Suprapubic skin (tissue), 4 donors: ENCODE data around the gene MOB1A. TPM values are rescaled to one million over a fixed set of nuclear protein-coding genes. Genes with fewer than 3 reads are reported as not detected.

ENCODE experiments used
- DNase-seq, 2 donors: peaks; one replicate each; pipeline ENCODE4 v3.0.0-alpha.2; 2019; ENCODE audit warnings: low spot score in 2 of 2
- H3K27ac ChIP-seq: fragments of 200-600 bp; sonication (generic); one replicate; pipeline ENCODE4 v1.5.1; 2019
- H3K27me3 ChIP-seq: fragments of 200-600 bp; sonication (generic); one replicate; pipeline ENCODE4 v1.5.1; 2019
- H3K36me3 ChIP-seq: fragments of 200-600 bp; sonication (generic); one replicate; pipeline ENCODE4 v1.5.1; 2019
- H3K4me1 ChIP-seq: fragments of 200-600 bp; sonication (generic); one replicate; pipeline ENCODE4 v1.5.1; 2019
- H3K4me3 ChIP-seq: fragments of 200-600 bp; sonication (generic); one replicate; pipeline ENCODE4 v1.5.1; 2019; ENCODE audit warnings: mild to moderate bottlenecking
- H3K9me3 ChIP-seq: fragments of 200-600 bp; sonication (generic); one replicate; pipeline ENCODE4 v1.5.1; 2019
- EP300 ChIP-seq: sonication (generic); formaldehyde crosslinking; IDR thresholded peaks from one replicate; pipeline ENCODE4 v1.6.1; 2017; ENCODE audit warnings: antibody characterized with exemption
- POLR2A ChIP-seq, 2 donors: fragments of 450-650 bp; IDR thresholded peaks; one replicate each; pipeline ENCODE4 v1.6.1; 2017; ENCODE audit warnings: antibody characterized with exemption in 2 of 2, mild to moderate bottlenecking in 2 of 2, moderate library complexity in 2 of 2
- POLR2AphosphoS5 ChIP-seq, 3 donors: sonication (generic); formaldehyde crosslinking; IDR thresholded peaks; one replicate each; pipeline ENCODE4 v1.6.1; 2017; ENCODE audit warnings: antibody characterized with exemption in 3 of 3
- WGBS: methylation state at CpG from one replicate; pipeline ENCODE4 v1.1.5; 2018; 5-methylcytosine and 5-hydroxymethylcytosine counted together
- total RNA-seq, 4 donors: library from RNA; depleted of rRNA; stranded (reverse); fragments of >200 nt; gene quantifications; one replicate each; pipeline ENCODE4 v1.1.0, GENCODE V29; 2016
- TF ChIP-seq, protein P1 (sequence below), 2 donors: fragments of 200-600 bp in 1 of 2; fragments of 450-650 bp in 1 of 2; sonication (generic) in 1 of 2; IDR thresholded peaks; one replicate each; pipeline ENCODE4 v1.5.1; 2016 to 2019; ENCODE audit warnings: antibody characterized with exemption in 2 of 2, mild to moderate bottlenecking in 1 of 2, moderate library complexity in 1 of 2

The MOB1A gene
- total RNA-seq = 10 to 100 TPM; 65.2 to 96.6 (median 79.2) TPM

DNA sequence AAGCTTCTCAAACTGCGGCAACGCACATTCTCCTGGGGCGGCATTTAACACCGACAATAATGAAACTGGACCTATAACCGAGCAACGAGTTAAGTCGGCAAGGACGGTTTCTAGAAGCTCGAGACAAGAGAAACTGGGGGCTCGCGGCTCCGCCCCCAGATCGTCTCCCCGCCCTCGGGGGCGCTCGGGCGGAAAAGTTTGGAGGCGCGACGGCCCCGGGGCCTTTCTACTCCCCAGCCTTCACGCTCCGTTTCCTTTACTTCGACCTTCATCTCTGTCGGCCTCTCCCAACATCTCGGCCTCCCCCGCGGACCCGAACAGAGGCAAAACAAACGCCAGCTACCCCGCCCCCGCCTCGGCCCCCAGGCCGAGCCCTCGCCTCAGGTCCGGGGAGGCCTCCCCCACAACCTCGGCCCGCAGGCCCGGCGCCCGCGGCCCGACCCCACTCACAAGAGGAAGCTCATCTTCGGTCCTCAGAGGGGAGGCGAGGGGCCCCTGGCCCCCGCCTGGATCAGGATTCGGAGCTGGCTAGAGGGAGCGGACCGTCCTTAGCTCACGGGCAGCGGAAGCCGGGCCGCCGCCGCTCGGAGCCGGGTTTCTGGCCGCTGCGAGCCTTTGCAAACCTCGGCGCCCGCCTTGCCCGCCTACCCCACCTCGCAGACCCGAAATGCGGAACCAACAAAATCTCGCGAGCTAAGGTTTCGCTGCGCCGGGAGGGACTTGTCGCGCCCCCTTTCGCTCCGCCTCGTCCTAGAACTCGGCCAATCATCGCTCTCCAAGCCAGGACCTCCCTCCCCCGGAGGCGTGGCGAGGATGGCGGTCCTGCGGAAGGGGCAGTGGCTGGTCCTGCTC, at the start of gene MOB1A:
TSS of gene MOB1A (minus strand) at position 669 of the 852 bp plus-strand sequence. CDS start at position 464, 205 bp downstream.
- H3K27me3 ChIP-seq = no peaks in the 10 kb centered on the region
- peak; percentile 98 to 99 for DNase-seq
- under 1% methylated on average over 42 of the region's 84 CpGs for WGBS
- H3K9me3 ChIP-seq = no peaks in the 10 kb centered on the region
- H3K36me3 ChIP-seq = no peaks in the 10 kb centered on the region
- peak within 1 kb of the TSS; percentile 99 for H3K4me3 ChIP-seq
- peak within 1 kb of the TSS; percentile 98 for H3K27ac ChIP-seq
- peaks cover 45% of the 10 kb centered on the region for H3K4me1 ChIP-seq
- no peak for TF ChIP-seq EP300
- TF ChIP-seq, protein P1, sequence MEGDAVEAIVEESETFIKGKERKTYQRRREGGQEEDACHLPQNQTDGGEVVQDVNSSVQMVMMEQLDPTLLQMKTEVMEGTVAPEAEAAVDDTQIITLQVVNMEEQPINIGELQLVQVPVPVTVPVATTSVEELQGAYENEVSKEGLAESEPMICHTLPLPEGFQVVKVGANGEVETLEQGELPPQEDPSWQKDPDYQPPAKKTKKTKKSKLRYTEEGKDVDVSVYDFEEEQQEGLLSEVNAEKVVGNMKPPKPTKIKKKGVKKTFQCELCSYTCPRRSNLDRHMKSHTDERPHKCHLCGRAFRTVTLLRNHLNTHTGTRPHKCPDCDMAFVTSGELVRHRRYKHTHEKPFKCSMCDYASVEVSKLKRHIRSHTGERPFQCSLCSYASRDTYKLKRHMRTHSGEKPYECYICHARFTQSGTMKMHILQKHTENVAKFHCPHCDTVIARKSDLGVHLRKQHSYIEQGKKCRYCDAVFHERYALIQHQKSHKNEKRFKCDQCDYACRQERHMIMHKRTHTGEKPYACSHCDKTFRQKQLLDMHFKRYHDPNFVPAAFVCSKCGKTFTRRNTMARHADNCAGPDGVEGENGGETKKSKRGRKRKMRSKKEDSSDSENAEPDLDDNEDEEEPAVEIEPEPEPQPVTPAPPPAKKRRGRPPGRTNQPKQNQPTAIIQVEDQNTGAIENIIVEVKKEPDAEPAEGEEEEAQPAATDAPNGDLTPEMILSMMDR (IDR thresholded peaks at IDR 0.05) = peak in 1 of 2 donors; percentile 34
- TF ChIP-seq POLR2A (IDR thresholded peaks at IDR 0.05) = peak; percentile 67 to 88
- TF ChIP-seq POLR2AphosphoS5 (IDR thresholded peaks at IDR 0.05) = peak; percentile 58 to 82 (median 81)

DNA sequence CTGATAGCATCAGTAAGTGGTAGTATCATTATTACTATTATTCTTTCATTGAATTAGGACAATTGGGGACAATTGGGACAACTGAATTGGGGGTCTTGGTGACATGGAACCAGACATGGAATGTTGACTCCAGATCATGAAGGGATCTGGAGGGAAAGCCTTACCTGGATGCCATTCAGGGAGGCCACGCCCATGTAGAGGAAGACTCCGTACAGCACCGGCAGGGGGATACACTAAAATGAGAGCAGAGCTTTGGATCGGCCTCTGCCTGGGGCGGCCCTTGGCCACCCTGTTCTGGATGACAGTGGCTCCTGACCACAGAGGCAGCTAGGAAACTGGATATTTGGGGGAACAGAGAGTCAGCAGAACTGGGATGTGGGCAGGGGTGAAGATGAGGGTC, 49.0 kb upstream of the MOB1A start:
- 88% methylated on average over 5 of the region's 5 CpGs for WGBS

DNA sequence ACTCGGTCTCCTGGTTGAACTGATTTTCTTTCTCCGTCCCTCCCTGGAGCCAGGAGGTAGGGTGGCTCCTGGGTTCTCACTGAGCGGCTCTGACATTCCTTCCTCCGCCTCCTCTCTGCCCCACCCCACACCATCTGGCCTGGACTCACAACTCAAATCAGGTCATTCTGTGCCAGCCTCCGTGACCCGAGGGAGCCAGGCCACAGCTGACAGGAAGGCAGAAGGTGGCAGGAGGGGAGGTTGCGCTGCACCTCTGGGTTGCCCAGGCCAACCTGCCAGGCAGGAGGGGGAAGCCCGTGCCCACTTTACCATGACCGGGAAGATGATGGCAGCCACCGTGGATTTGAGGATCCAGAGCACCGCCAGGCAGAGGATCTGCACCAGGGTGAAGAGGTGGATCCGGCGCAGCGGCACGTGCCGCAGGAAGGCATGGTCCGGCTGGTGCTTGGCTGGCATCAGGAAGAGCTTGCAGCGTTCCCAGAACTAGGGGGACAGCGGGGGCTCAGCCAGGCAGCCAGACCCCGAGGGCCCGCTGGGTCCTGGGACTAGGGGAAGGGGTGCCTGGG, 48.1 kb upstream of the MOB1A start:
- no peak overlapping the region for H3K27ac ChIP-seq
- no peaks in the 10 kb centered on the region for H3K9me3 ChIP-seq
- H3K4me3 ChIP-seq = no peak overlapping the region
- no peak for DNase-seq
- H3K27me3 ChIP-seq = no peaks in the 10 kb centered on the region
- peaks cover 18% of the 10 kb centered on the region for H3K4me1 ChIP-seq
- TF ChIP-seq, protein P1 (IDR thresholded peaks at IDR 0.05) = no peak
- TF ChIP-seq POLR2AphosphoS5 (IDR thresholded peaks at IDR 0.05) (no peak), POLR2A (IDR thresholded peaks at IDR 0.05) (no peak), EP300 (no peak)
- 59% methylated on average over 21 of the region's 21 CpGs for WGBS
- H3K36me3 ChIP-seq = no peaks in the 10 kb centered on the region

More for the DNA sequence above, 49.0 kb upstream of the MOB1A start:
- no peak overlapping the region for H3K4me3 ChIP-seq
- TF ChIP-seq POLR2AphosphoS5 (IDR thresholded peaks at IDR 0.05) = no peak
- no peak for TF ChIP-seq EP300
- no peak for TF ChIP-seq POLR2A (IDR thresholded peaks at IDR 0.05)
- TF ChIP-seq, protein P1 (IDR thresholded peaks at IDR 0.05) = no peak
- H3K36me3 ChIP-seq = peaks cover 3% of the 10 kb centered on the region
- H3K4me1 ChIP-seq = peaks cover 18% of the 10 kb centered on the region
- DNase-seq = no peak
- H3K27ac ChIP-seq = no peak overlapping the region
- H3K9me3 ChIP-seq = no peaks in the 10 kb centered on the region
- H3K27me3 ChIP-seq = no peaks in the 10 kb centered on the region

DNA sequence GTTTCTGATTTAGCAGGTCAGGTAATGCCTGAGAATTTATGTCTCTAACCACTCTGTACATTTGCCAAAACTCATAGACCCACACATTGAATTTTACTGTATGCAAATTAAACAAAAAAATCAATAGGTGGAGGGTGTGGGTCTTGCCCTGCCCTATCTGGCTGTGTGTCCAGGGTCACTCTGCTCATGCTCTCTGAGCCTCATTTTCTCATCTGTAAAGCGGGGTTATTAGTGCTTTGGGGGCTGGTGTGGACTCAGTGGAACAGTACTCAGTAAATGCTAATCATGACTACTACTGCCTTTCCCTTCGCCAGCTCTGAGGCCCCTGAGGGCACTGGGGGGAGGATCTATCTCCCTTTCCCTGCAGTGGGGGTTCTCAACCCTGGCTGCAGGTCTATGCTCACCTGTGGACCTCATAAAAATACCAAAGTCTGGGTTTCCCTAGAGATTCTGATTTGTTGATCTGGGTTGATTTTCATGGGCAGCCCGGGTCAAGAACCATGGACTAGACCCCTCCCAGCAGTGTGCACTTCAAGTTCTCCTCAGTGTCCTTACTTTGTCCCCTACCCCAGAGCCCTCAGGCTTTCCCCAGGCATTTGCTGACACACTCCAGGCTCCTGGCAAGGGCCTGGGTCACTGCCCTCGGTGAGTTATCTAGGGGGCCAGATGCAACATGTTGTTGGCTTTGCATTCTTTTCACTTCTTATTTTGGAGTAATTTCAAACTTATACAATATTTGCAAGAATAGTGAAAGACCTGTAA, 47.2 kb upstream of the MOB1A start:
- TF ChIP-seq, protein P1 (IDR thresholded peaks at IDR 0.05) = no peak
- TF ChIP-seq POLR2AphosphoS5 (IDR thresholded peaks at IDR 0.05) = no peak
- TF ChIP-seq EP300 = no peak
- no peak for TF ChIP-seq POLR2A (IDR thresholded peaks at IDR 0.05)
- H3K27me3 ChIP-seq = no peaks in the 10 kb centered on the region
- H3K4me1 ChIP-seq = peaks cover 18% of the 10 kb centered on the region
- no peak for DNase-seq
- H3K27ac ChIP-seq = no peak overlapping the region
- H3K4me3 ChIP-seq = no peak overlapping the region
- H3K36me3 ChIP-seq = peaks cover 5% of the 10 kb centered on the region
- WGBS = 62% methylated on average over 3 of the region's 4 CpGs
- H3K9me3 ChIP-seq = no peaks in the 10 kb centered on the region
